Suprapubic skin (tissue), 3 donors: ENCODE measurements around the gene NCDN.

Experiments used
- POLR2AphosphoS5 ChIP-seq, 3 donors: sonication (generic); formaldehyde crosslinking; IDR thresholded peaks; one replicate each; pipeline ENCODE4 v1.6.1; 2017; ENCODE audit warnings: antibody characterized with exemption in 3 of 3
- TF ChIP-seq, protein P1 (sequence below), 2 donors: fragments of 200-600 bp in 1 of 2; fragments of 450-650 bp in 1 of 2; sonication (generic) in 1 of 2; IDR thresholded peaks; one replicate each; pipeline ENCODE4 v1.5.1; 2016 to 2019; ENCODE audit warnings: antibody characterized with exemption in 2 of 2, mild to moderate bottlenecking in 1 of 2, moderate library complexity in 1 of 2

DNA sequence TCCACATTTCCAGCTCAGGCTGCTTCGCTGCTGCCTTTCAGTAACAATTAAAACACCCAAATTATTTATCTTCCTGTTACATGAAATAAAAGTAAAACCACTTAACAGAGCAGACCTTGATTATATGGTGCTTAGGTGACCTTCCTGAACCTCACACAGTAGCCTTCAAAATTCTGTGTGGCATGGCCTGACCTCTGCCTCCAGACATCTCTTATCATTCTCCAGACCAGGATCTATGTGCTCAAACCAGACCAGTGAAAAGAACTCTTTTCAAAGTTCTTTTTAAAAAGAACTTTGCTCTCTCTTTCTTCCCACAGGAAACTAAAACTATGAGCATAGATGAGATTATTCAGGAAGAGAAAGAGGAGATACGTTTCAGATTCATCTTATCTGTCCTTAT, 38.2 kb upstream of the NCDN start:
- TF ChIP-seq, protein P1, sequence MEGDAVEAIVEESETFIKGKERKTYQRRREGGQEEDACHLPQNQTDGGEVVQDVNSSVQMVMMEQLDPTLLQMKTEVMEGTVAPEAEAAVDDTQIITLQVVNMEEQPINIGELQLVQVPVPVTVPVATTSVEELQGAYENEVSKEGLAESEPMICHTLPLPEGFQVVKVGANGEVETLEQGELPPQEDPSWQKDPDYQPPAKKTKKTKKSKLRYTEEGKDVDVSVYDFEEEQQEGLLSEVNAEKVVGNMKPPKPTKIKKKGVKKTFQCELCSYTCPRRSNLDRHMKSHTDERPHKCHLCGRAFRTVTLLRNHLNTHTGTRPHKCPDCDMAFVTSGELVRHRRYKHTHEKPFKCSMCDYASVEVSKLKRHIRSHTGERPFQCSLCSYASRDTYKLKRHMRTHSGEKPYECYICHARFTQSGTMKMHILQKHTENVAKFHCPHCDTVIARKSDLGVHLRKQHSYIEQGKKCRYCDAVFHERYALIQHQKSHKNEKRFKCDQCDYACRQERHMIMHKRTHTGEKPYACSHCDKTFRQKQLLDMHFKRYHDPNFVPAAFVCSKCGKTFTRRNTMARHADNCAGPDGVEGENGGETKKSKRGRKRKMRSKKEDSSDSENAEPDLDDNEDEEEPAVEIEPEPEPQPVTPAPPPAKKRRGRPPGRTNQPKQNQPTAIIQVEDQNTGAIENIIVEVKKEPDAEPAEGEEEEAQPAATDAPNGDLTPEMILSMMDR (IDR thresholded peaks at IDR 0.05) = no peak
- TF ChIP-seq POLR2AphosphoS5 (IDR thresholded peaks at IDR 0.05) = no peak
